HPDE6-E6E7 (cell line): Measurements from ENCODE around the gene PTPRJ.
"Not testable (repeated sequence)": the region's sequence is repeated elsewhere in the genome, so short reads cannot be mapped to it uniquely, and the experiment has no call there.

Experiments used
- DNase-seq: peaks from one replicate; pipeline ENCODE4 v3.0.0; 2011; ENCODE audit warnings: missing footprints; ENCODE audit errors: extremely low spot score

The PTPRJ gene

DNA sequence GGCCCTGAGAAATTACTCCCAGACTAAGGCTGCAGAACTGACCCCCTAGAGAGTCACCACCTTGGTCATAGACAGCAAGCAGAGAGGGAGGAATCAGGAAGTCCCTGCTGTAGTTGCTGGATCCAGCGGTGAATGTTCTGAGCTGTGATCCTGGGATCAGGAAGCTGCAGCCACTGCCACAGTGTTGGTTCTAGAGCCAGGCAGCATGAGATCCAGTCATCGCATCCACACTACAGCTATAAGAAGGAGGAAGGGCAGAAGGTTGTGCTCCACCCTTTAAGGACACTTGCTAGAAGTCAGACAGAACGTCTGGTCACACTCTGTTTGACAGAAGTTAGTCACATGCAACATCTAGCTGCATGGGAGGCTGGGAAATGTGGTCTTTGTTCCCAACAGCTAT is 131.5 kb downstream of the PTPRJ start:
- no peak for DNase-seq

GRCh38 chr11:48114740-48115139 is 134.4 kb downstream of the PTPRJ start:
- DNase-seq = no peak

GRCh38 chr11:48116437-48117228 is 136.3 kb downstream of the PTPRJ start:
- no peak for DNase-seq

DNA sequence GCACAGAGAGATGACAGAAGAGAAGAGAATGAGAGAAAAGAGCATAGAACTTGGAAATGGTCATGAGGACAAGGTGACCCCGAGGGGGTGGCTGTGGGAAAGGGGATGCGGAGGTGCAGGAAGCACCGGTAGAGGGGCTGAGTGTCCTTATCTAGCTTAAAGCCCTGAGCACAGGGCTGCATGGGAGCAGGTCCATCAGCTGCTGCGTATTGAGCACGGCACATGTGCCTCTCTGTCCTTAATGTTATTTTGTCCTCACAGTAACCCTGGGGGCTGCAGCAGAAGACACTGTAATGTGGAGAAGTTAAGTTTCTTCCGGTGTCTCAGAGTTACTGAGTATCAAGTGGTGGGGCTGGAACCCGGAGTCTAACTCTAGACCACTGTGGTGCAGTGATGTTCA is 141.9 kb downstream of the PTPRJ start:
- DNase-seq = no peak

- DNase-seq = no peak
These were observed 142.3 kb downstream of the PTPRJ start for GRCh38 chr11:48122656-48123055.

- DNase-seq = no peak
These were observed 143.0 kb downstream of the PTPRJ start for GRCh38 chr11:48123254-48123875.

- DNase-seq = no peak
These were observed 143.8 kb downstream of the PTPRJ start for GRCh38 chr11:48123934-48124755.

DNA sequence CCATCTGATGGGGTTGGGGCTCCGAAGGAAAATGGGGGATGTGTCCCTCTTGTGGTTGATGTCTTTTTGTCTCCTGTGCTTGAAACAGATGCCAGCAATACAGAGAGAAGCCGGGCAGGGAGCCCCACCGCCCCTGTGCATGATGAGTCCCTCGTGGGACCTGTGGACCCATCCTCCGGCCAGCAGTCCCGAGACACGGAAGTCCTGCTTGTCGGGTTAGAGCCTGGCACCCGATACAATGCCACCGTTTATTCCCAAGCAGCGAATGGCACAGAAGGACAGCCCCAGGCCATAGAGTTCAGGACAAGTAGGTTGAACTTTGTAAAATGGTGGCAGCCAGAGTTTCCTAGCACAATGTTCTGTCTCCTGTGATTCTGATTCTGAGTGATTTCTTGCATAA is 144.5 kb downstream of the PTPRJ start:
- DNase-seq = no peak

DNA sequence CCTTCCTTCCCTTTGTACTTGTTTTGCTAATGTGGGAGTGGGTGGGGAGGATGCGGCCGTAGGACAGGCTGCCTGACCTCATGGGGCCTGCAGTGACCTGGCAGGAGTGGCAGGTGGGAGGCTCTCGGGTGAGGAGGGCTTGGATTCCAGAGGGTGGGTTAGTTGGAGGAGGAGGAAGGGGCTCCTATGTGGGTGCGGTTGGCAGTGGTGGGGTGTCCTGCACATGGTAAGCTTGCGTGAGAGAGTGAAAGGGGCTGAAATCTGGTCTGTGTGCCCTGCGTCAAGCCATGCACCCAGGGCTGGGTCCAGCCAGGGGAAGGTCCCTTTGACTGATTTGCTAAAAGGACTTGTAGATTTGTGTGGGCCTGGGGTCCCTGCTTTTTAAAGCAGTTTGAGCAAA is 145.5 kb downstream of the PTPRJ start:
- no peak for DNase-seq

DNA sequence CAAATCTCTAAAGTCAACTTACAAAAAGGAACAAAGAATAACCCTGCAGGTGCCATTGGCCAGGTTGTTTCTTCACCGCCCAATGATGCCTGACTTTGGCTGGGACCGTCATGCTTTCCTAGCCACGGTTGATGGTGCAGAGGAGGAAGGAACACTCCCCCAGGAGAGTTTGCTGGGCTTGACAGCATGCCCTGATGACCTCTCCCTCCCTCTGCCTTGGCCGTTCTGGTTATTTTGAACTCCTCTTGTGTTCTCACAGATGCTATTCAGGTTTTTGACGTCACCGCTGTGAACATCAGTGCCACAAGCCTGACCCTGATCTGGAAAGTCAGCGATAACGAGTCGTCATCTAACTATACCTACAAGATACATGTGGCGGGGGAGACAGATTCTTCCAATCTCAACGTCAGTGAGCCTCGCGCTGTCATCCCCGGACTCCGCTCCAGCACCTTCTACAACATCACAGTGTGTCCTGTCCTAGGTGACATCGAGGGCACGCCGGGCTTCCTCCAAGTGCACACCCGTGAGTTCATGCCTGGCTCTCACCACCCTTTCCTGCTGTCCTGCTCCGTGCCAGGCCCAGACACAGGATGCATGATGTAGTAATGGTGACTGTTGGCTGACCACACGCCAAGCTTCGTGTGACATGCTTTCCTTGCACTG is 147.3 kb downstream of the PTPRJ start:
- no peak for DNase-seq

- no peak for DNase-seq
These were observed 149.5 kb downstream of the PTPRJ start for GRCh38 chr11:48129697-48130395.

- DNase-seq = no peak
These were observed 154.0 kb downstream of the PTPRJ start for GRCh38 chr11:48134221-48134922.

- DNase-seq = no peak
These were observed 157.9 kb downstream of the PTPRJ start for GRCh38 chr11:48138222-48138621.

- DNase-seq = not testable (repeated sequence)
These were observed 159.5 kb downstream of the PTPRJ start for GRCh38 chr11:48139896-48140295.

- DNase-seq = no peak
These were observed 161.2 kb downstream of the PTPRJ start for GRCh38 chr11:48141475-48142122.

DNA sequence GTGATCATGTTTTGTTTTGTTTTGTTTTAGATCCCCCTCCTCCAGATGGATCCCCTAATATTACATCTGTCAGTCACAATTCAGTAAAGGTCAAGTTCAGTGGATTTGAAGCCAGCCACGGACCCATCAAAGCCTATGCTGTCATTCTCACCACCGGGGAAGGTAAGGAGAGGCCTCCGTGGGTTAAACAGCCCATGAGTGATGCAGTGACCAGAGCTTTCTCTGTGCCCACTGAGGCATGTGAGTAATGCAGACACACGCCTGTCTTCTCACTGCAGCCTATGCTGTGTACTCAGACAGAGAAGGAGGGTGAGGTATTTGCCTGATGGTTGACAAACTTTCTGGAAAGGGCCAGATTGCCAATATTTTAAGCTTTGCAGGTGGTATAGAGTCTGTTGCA is 162.5 kb downstream of the PTPRJ start:
- DNase-seq = no peak

DNA sequence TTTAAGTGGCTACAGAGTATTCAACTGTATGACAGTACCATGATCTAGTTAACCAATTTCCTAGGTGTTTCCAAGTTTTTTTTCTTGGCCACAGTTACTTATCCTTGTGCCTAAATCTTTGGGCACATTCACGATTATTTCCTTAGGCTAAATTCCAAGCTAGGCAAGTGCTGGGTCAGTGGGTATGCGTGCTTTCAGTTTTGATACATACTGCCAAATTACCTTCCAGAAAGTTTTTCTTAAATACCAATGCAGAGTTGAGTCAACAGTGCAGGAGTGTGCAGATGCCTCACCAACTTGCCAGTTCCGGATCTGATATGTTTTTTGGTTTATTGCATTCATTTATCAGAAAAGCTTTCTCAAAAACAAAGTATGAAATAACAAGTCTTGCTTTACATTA is 168.4 kb downstream of the PTPRJ start:
- peak; percentile 39 for DNase-seq

GRCh38 chr11:48150213-48150612 is 169.9 kb downstream of the PTPRJ start:
- peak; percentile 53 for DNase-seq

- DNase-seq = no peak
These were observed 173.8 kb downstream of the PTPRJ start for GRCh38 chr11:48154151-48154550.
